Right ventricle myocardium superior (tissue), 1 donor: ENCODE measurements around the gene NGRN. TPM values are rescaled to one million over a fixed set of nuclear protein-coding genes. Genes with fewer than 3 reads are reported as not detected.
A peak's percentile ranks its signal among the peaks of the same experiment; 100 is the strongest.

Source experiments
- ATAC-seq: fragments of 200-7000 bp; cut with Tn5 transposase; one replicate; pipeline ENCODE4 v1.9.1; 2020; ENCODE audit warnings: mild to moderate bottlenecking; ENCODE audit not compliant: poor library complexity
- DNase-seq: peaks from one replicate; pipeline ENCODE4 v3.0.0-alpha.2; 2020
- intact Hi-C: fragments of 100-400 bp; cut with DNase I; formaldehyde crosslinking; loops from one replicate; pipeline ENCODE4 v1.11.2; 2022
- long read RNA-seq: library from polyadenylated mRNA; unstranded; transcript quantifications from one replicate; pipeline ENCODE4 v2.0.0, GENCODE V29; 2021
- total RNA-seq: library from RNA; stranded (reverse); fragmentation: NEBNext Ultra II Directional; extraction: Animal tissue kit (Norgen Biotek cat#: 25700); gene quantifications from one replicate; pipeline ENCODE4 v1.2.1, GENCODE V29; 2021
- donor health status: DM: no; HTN: yes; CAD: no; lungs with severe emphysema.

NGRN gene, protein sequence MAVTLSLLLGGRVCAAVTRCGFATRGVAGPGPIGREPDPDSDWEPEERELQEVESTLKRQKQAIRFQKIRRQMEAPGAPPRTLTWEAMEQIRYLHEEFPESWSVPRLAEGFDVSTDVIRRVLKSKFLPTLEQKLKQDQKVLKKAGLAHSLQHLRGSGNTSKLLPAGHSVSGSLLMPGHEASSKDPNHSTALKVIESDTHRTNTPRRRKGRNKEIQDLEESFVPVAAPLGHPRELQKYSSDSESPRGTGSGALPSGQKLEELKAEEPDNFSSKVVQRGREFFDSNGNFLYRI
- total RNA-seq = 122 TPM
- long read RNA-seq, full-length matches to known transcripts = 569 of 571 reads
- long read RNA-seq, partial matches to known transcripts = 0 of 571 reads
- long read RNA-seq, other reads (novel, unspliced or antisense) = 2 of 571 reads

DNA sequence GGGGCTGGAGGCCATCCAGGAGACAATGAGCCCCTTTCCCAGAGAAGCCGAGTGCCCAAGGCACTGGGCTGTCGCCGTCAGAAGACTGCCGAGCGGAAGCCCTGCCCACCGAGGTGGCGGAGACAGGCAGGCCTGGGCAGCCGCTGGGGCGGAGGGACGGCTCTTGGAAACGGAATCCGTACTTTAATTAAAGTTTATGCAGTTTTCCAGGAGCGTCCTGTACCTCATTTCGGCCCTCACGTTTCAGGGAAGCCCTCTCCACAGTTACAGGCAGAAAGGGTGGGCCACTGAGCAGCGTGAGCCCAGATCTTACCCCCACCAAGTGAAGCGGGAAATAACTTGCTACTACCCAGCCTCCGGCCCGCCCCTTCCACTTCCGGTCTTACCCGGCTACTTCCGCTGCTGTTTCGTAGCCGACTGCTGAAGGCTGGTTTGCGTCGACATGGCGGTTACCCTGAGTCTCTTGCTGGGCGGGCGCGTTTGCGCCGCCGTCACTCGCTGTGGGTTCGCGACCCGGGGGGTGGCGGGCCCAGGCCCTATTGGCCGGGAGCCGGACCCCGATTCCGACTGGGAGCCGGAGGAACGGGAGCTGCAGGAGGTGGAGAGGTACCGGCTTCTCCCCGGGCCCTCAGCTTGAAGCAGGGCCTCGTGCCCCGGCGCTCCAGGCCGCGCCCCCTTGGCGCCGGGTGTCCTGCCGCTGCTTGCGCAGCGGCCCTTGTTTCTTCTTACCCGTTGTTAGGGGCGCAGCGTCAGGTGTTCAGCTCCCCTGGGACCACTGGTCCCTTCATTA is at the start of gene NGRN:
TSS of gene NGRN (plus strand) at position 402 of the 790 bp plus-strand sequence. CDS start at position 443, 41 bp downstream.
- DNase-seq (peak; percentile 95), ATAC-seq (peak; percentile 98)
- intact Hi-C loops = no loop called here

DNA sequence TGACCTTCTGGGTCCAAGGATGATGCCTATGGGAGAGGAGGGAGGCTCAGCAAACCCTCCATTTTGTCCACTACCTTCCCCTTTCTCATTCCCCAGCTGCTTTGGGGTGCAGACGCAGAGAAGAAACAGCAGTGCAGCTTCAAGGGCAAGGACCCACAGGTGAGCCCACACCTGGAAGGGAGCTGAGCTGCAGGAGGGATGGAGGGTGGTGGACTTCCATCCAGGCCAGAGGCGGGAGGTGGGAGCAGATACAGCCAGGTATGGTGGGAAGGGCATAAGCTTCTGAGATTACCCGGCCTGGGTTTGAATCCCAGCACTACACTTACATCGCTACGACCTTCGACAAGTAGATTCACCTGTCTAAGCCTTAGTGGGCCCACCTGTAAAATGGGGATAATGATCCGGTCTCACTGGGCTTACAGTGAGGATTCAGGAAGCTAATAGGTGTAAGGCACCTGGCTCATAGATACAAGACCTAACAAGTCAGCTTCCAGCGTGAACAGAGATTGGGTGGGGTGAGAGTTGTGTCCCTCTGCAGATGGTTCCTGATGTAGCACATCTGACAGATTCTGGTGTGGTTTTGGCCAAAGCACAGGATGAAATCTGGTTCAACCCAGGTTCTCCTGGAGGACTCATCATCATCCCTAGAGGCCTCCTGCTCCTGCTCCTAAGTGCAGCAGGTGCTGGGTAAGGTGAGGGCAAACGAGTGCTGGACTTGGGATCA is 47.6 kb upstream of the NGRN start:
- DNase-seq (no peak), ATAC-seq (no peak)
- intact Hi-C loops = no loop called here

DNA sequence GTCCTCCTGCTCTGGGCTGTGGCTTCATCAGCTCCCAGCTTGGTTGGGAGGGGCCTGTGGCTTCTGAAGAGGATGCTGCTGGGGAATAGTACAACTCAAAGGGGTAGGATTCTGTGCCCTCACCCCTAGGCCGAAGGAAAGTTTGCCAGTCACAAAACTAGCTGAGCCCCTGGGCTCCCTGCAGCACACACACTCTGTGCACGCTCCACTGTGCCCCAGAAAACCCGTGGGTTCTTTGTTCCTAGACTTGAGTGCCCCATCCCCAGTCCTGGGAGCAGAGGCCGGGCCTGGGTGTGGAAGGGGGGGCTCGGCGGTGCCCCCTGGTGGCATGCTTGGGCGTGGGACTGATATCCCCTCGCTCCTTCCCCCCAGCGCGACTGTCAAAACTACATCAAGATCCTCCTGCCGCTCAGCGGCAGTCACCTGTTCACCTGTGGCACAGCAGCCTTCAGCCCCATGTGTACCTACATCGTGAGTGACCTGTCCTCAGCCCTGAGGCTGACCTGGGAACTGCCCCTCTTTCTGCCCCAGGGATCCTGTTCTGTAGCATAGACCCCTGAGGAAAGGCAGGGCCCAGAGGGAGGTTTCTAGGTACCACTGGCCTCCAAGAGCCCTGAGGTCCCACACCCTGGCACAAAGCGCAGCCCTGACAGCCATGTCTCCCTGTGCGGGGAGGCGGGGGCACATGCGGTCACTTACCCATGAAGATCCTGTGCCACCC is 45.9 kb upstream of the NGRN start:
- DNase-seq (peak; percentile 71), ATAC-seq (peak; percentile 65)
- intact Hi-C loops = no loop called here

DNA sequence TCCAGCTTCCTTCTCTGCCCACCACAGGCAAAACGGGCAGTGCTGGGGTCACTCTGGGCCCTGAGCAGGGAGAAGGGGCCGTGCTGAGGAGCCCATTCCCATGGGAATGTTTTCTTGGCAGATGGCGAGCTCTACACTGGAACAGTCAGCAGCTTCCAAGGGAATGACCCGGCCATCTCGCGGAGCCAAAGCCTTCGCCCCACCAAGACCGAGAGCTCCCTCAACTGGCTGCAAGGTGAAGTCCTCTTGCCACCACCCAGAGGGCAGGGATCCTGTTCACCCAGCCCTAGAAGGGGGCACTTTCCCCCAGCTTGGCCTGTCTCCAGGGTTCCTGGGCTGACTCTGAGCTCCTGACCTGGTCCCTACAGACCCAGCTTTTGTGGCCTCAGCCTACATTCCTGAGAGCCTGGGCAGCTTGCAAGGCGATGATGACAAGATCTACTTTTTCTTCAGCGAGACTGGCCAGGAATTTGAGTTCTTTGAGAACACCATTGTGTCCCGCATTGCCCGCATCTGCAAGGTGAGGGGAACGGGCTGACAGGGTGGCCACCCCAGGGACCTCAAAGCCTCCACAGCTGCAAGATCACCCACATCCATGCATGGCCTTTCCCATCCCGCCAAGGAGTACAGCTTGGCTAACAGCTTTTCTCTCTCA is 44.1 kb upstream of the NGRN start:
- peak; percentile 85 for DNase-seq
- ATAC-seq = peak; percentile 87
- intact Hi-C loops = no loop called here

DNA sequence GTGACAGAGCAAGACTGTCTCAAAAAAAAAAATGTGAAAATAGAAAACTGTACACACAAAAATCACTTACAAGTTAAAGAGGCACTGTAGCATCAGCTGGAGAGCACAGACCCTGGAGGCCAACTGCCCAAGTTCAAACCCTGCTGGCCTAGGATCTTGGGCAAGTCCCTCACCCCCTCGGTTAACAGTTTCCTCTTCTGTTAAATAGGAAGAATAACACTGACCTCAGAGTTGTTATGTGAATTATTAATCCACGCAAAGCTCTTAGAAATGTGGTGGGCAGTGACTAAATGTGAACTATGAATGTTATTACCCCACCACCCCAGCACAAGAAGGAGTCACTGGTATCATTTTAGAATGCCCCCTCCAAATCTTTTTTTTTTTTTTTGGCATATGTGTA is 42.9 kb upstream of the NGRN start:
- DNase-seq (no peak), ATAC-seq (no peak)
- intact Hi-C loops = no loop called here

DNA sequence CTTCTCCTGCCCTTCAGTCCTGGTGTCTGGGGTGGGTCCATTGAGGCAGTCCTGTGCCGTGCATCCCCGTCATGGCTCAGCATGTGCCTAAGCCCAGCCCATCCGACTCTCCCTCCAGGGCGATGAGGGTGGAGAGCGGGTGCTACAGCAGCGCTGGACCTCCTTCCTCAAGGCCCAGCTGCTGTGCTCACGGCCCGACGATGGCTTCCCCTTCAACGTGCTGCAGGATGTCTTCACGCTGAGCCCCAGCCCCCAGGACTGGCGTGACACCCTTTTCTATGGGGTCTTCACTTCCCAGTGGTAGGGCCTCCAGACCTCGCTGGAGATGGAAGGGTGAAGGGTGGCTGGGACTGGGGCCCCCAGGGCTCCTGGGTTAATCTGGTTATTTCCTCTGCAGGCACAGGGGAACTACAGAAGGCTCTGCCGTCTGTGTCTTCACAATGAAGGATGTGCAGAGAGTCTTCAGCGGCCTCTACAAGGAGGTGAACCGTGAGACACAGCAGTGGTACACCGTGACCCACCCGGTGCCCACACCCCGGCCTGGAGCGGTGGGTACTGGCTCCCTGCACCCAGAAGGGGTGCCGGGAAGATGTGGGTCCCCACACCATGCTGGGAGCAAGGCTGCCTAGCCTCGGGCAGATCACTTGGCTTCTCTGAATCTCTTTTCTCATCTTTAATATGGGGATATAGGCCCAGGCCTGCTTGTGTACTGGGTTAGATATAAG is 41.9 kb upstream of the NGRN start:
- intact Hi-C loops = no loop called here
- DNase-seq = no peak
- ATAC-seq = no peak

DNA sequence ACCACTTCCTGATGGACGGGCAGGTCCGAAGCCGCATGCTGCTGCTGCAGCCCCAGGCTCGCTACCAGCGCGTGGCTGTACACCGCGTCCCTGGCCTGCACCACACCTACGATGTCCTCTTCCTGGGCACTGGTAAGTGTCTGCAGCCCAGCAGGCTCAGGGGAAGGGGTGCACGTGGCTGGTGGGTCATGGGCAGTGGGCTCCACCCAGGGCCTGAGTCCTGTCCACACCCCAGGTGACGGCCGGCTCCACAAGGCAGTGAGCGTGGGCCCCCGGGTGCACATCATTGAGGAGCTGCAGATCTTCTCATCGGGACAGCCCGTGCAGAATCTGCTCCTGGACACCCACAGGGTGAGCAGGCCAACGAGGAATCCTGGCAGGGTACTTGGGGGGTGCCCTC is 40.4 kb upstream of the NGRN start:
- intact Hi-C loops = no loop called here
- no peak for ATAC-seq
- DNase-seq = no peak

DNA sequence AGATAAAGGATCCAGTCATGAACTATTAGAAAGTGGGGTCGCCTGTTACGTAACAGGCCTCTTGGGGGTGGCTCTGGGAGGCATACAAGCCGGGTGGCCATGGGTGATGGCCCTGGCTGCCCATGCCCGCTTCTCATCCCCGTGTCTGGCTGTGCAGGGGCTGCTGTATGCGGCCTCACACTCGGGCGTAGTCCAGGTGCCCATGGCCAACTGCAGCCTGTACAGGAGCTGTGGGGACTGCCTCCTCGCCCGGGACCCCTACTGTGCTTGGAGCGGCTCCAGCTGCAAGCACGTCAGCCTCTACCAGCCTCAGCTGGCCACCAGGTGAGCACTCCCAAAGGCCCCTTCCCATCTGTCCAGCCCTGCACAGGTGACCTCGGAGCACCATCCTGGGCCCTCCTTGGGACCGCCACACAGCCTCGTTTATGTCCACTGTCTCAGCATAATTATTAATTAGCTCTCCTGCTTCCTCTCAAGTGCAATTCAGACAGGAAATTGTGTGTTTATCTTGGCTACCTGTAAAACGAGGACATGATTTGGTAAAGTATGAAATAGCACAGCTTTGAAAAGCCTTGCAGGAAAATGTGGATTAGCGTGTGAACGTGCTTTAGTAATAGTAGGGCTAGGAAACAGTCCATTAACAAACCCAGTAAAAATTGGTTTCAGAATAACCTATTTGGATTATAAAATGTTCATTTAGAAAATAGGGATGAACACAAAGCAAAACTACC is 39.8 kb upstream of the NGRN start:
- no peak for ATAC-seq
- intact Hi-C loops = no loop called here

DNA sequence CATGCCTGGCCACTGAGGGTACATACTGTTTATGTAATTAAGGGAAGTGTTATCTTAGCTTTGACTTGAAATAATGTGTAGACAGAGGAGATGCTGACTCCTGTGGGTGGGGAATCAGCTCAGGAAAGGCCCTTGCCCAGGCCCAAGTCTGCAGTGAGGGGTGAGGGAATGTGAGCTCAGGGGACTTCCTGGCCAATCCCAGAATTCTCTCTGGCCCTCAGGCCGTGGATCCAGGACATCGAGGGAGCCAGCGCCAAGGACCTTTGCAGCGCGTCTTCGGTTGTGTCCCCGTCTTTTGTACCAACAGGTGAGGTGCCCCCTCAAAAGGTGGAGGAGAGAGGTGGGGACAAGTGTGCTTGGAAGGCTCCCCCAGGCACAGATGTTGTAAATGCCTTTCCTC is 38.1 kb upstream of the NGRN start:
- ATAC-seq = no peak
- no peak for DNase-seq
- intact Hi-C loops = no loop called here

More for the DNA sequence above, 39.8 kb upstream of the NGRN start:
- no peak for DNase-seq

DNA sequence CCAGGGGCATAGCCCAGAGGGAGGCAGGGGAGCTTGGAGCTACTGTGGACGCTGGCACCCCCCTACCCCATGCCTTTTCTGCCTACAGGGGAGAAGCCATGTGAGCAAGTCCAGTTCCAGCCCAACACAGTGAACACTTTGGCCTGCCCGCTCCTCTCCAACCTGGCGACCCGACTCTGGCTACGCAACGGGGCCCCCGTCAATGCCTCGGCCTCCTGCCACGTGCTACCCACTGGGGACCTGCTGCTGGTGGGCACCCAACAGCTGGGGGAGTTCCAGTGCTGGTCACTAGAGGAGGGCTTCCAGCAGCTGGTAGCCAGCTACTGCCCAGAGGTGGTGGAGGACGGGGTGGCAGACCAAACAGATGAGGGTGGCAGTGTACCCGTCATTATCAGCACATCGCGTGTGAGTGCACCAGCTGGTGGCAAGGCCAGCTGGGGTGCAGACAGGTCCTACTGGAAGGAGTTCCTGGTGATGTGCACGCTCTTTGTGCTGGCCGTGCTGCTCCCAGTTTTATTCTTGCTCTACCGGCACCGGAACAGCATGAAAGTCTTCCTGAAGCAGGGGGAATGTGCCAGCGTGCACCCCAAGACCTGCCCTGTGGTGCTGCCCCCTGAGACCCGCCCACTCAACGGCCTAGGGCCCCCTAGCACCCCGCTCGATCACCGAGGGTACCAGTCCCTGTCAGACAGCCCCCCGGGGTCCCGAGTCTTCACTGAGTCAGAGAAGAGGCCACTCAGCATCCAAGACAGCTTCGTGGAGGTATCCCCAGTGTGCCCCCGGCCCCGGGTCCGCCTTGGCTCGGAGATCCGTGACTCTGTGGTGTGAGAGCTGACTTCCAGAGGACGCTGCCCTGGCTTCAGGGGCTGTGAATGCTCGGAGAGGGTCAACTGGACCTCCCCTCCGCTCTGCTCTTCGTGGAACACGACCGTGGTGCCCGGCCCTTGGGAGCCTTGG is 37.4 kb upstream of the NGRN start:
- intact Hi-C loops = no loop called here
- DNase-seq (no peak), ATAC-seq (no peak)

DNA sequence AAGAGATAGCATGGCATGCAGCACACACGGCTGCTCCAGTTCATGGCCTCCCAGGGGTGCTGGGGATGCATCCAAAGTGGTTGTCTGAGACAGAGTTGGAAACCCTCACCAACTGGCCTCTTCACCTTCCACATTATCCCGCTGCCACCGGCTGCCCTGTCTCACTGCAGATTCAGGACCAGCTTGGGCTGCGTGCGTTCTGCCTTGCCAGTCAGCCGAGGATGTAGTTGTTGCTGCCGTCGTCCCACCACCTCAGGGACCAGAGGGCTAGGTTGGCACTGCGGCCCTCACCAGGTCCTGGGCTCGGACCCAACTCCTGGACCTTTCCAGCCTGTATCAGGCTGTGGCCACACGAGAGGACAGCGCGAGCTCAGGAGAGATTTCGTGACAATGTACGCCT is 36.5 kb upstream of the NGRN start:
- DNase-seq = no peak
- ATAC-seq = no peak
- intact Hi-C loops = no loop called here

DNA sequence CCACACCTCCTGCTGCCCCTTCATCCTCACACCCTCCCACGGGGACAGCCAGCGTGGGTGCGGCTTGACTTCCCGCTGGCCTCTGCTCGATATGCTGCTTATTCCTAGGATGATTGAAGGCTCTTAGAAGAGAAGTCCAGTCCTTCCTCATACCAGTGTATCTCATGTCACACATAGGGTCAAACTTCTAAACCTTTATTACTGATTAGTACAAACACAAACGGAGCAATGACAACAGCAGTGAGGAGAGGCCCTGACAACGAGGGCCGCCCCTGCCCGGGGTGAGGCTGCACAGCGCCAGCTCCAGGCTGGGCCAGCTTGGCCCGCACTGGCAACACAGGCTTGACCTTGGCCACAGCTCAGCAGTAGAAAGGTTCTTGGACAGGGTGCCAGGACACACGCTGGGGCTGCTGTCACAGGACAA is 35.4 kb upstream of the NGRN start:
- peak; percentile 78 for DNase-seq
- intact Hi-C loops = loop anchor here (5.0 kb wide), 1 partner anchor 128 kb away; the partner anchor contains the start of gene IDH2
- peak; percentile 49 for ATAC-seq

DNA sequence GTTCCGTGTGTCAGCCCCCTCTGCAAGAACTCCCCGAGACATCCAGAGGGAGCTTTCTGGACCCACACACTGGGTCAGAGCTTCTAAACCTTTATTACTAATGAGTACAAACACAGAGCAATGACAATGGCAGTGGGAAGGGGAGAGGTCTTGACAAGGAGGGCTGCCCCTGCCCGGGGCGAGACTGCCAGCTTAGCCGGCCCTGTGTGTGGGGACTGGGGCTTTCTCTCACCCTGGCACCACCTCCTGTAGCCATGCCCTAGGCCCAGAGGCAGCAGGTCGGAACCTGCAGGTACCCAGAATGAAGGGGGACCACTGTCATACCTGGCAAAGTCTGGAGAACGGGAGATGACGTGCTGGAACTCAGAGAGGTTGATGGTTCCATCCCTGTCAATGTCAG is 34.9 kb upstream of the NGRN start:
- DNase-seq = no peak
- intact Hi-C loops = loop anchor here (5.0 kb wide), 1 partner anchor 128 kb away; the partner anchor contains the start of gene IDH2
- no peak for ATAC-seq

DNA sequence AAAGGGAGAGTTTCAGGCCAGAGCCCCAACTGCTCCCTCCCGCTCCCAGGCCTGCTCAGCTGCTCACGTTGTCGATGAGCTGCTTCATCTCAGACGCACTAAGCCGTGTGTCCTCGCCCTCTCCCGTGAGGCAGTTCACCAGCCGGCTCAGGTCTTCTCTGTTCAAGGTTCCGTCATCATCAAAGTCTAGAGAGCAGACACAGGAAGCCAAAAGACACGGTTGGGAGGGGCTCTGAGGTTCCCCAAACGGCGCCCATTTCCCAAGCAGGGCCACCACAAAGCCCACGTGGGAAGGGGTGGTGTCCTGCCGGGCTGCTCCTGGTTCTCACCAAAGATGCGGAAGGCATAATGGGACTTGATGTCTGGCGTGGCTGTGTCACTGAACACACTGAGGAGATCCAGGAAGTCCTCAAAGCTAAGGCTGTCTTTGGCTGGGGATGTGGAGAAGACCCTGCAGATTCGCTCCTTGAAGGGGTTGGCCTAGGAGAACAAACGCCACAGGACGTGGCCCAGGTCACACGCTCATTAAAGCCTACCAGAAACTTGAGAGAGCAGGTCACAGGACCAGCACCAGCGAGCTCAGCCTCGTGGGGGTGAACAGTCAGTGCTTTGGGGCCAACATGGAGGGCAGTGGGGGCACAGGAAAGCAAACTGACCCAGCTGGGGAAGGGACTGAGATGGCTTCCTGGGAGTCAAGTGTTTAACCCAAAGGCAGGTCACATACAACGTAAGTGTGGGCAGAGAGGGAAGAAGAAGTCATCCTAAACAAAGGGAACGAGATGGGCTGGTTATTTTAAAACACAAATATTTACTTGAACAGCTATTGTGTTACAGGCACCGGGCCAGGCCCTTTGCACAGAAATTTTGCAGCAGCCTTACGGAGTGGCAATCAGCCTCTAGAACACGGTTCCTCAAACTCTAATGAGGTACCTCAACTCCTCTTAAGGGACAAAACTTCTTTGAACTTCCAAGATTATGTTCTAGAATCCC is 34.1 kb upstream of the NGRN start:
- DNase-seq (peak; percentile 65), ATAC-seq (no peak)
- intact Hi-C loops = loop anchor here (5.0 kb wide), 1 partner anchor 129 kb away; the partner anchor contains the start of gene IDH2
